ENCODE data around the gene ADAM22. TPM values are rescaled to one million over a fixed set of nuclear protein-coding genes. Genes with fewer than 3 reads are reported as not detected.

ADAM22 gene
- total and polyA plus RNA-seq, 4 experiments from 2014 or later = 0.21 to 7.7 (median 3.5) TPM

DNA sequence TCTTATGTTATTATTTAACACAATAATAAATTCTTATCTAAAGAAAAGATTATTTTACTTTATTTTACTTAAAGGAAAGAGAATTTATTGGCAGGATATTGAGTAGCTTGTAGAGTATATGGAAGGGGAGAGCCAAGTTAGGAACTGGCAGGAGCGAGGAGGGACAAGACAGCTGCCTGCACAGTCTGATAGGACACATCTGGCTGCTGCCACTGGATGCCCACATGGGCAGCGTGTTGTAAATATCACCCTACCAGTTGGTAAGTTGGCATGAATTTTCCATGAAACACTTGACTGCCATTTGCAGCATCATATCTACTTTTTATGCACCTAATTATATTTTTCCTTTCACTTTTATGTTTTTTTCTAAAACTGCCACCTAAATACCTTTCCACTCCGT, 266.2 kb downstream of the ADAM22 start:
- Histone ChIP-seq H3K4me3 (ENCODE audit: low read length in 2 of 2) (no peak overlapping the region), H3K4me1 (ENCODE audit: insufficient read depth, low read length) (no peaks in the 10 kb centered on the region), H3K27ac (ENCODE audit: low read depth, low read length) (no peak overlapping the region), H3K36me3 (ENCODE audit: insufficient read depth, low read length) (peaks cover 2% of the 10 kb centered on the region), H3K27me3 (ENCODE audit: insufficient read depth, low read length) (no peaks in the 10 kb centered on the region), H3K9me3 (ENCODE audit: control insufficient read depth in 1 of 2, low read length in 2 of 2) (no peaks in the 10 kb centered on the region)
- H3K4me1 Mint-ChIP-seq = peaks cover 0 to 6% (median 4%) of the 10 kb centered on the region in 4 donors
- no peaks in the 10 kb centered on the region for H3K27me3 Mint-ChIP-seq
- POLR2A ChIA-PET (ENCODE audit: partially characterized antibody) = no interaction called here
- CTCF ChIA-PET (ENCODE audit: partially characterized antibody) = no interaction called here
- DNase-seq = no peak
- H3K27ac Mint-ChIP-seq = no peak overlapping the region
- intact Hi-C loops (cut with micrococcal nuclease) = no loop called here
- peaks cover 25 to 27% of the 10 kb centered on the region in 2 donors for H3K36me3 Mint-ChIP-seq
- no peak overlapping the region for H3K4me3 Mint-ChIP-seq
- H3K9me3 Mint-ChIP-seq = peaks cover 0 to 2% (median 0%) of the 10 kb centered on the region in 8 donors

DNA sequence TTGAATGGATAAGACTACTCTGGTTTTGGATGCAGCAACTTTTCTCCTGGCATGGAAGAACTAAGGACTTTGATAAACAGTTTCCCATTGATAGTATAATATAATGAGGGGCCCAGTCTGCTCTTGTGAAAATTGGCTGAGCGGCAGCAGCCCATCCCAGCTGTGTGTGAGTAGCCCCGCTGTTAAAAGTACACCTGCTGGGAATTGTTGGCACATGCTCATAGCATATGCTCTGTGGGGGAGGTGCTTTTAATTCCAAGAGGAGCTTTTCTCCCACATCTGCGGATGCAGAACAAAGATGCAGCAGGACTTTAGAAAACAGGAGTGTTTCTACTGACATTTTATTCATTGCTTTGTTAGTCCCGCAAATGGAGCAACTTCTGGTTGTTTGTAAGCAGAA, 266.7 kb downstream of the ADAM22 start:
- intact Hi-C loops (cut with micrococcal nuclease) = no loop called here
- H3K9me3 Mint-ChIP-seq = peaks cover 0 to 2% (median 0%) of the 10 kb centered on the region in 8 donors
- H3K36me3 Mint-ChIP-seq = peaks cover 30 to 33% of the 10 kb centered on the region in 2 donors
- H3K27me3 Mint-ChIP-seq = no peaks in the 10 kb centered on the region
- ChIA-PET CTCF (ENCODE audit: partially characterized antibody) (no interaction called here), POLR2A (ENCODE audit: partially characterized antibody) (no interaction called here)
- H3K4me1 Mint-ChIP-seq = peaks cover 0 to 6% (median 4%) of the 10 kb centered on the region in 4 donors
- Histone ChIP-seq H3K36me3 (ENCODE audit: insufficient read depth, low read length) (peaks cover 5% of the 10 kb centered on the region), H3K9me3 (ENCODE audit: control insufficient read depth in 1 of 2, low read length in 2 of 2) (no peaks in the 10 kb centered on the region), H3K4me1 (ENCODE audit: insufficient read depth, low read length) (no peaks in the 10 kb centered on the region), H3K27me3 (ENCODE audit: insufficient read depth, low read length) (no peaks in the 10 kb centered on the region), H3K4me3 (ENCODE audit: low read length in 2 of 2) (no peak overlapping the region), H3K27ac (ENCODE audit: low read depth, low read length) (no peak overlapping the region)
- no peak for DNase-seq
- no peak overlapping the region for H3K27ac Mint-ChIP-seq
- no peak overlapping the region for H3K4me3 Mint-ChIP-seq

DNA sequence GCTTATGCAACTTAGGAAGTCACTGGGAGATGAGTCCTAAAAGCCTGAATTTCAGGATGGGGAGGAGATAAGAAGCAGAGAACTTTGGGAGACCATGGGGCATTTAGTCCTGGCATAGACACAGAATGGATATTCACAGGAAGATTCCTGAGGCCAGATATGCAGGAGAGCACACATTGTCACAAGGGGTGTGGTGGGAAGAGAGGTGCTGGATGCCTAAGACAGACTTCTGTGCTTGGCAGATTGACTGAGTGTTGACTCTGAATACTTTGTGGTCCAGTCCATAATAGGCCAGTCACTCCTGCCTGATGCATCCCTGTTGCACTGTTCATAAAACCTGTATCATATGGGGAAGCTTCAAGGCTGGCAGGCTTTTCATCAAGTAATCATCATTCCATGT, 267.3 kb downstream of the ADAM22 start:
- no peak overlapping the region for H3K27ac ChIP-seq (ENCODE audit: low read depth, low read length)
- intact Hi-C loops (cut with micrococcal nuclease) = no loop called here
- peak overlapping the region in 1 of 7 donors; percentile 51 for H3K27ac Mint-ChIP-seq
- H3K4me1 ChIP-seq (ENCODE audit: insufficient read depth, low read length) = no peaks in the 10 kb centered on the region
- H3K4me1 Mint-ChIP-seq = peaks cover 0 to 6% (median 4%) of the 10 kb centered on the region in 4 donors
- no peaks in the 10 kb centered on the region for H3K27me3 Mint-ChIP-seq
- peaks cover 10% of the 10 kb centered on the region for H3K36me3 ChIP-seq (ENCODE audit: insufficient read depth, low read length)
- H3K4me3 Mint-ChIP-seq = no peak overlapping the region
- H3K9me3 Mint-ChIP-seq = peaks cover 0 to 2% (median 0%) of the 10 kb centered on the region in 8 donors
- ChIA-PET POLR2A (ENCODE audit: partially characterized antibody) (no interaction called here), CTCF (ENCODE audit: partially characterized antibody) (no interaction called here)
- no peak overlapping the region for H3K4me3 ChIP-seq (ENCODE audit: low read length in 2 of 2)
- no peak for DNase-seq
- no peaks in the 10 kb centered on the region for H3K9me3 ChIP-seq (ENCODE audit: control insufficient read depth in 1 of 2, low read length in 2 of 2)
- peaks cover 35 to 38% of the 10 kb centered on the region in 2 donors for H3K36me3 Mint-ChIP-seq
- no peaks in the 10 kb centered on the region for H3K27me3 ChIP-seq (ENCODE audit: insufficient read depth, low read length)

DNA sequence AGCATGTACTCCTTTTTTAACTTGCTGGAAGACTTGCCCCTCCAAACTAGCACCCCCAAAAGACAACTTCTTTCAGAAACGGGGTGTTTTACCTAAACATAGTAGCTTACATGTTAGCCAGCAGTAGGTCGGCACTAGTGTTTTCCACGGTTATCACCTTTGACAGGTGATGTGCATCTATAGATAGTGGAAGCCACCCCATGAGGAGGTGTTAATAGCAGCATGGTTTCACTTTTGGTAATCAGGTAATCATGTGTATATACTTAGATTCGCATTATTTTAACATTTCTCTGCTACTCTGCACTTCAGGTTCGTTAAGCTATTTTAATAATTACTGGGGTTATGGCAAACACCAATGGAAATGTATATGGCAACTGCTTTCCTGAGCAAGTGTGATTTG, 268.2 kb downstream of the ADAM22 start:
- CTCF ChIA-PET (ENCODE audit: partially characterized antibody) = interaction anchor here (1.8 kb wide), 1 partner anchor 17 kb away, joined by 3 read pairs; no protein-coding TSS in a partner anchor
- intact Hi-C loops (cut with micrococcal nuclease) = loop anchor here (2.0 kb wide), 1 partner anchor 17 kb away; no protein-coding TSS in a partner anchor
- no peak overlapping the region for H3K4me3 Mint-ChIP-seq
- Histone ChIP-seq H3K4me1 (ENCODE audit: insufficient read depth, low read length) (no peaks in the 10 kb centered on the region), H3K27ac (ENCODE audit: low read depth, low read length) (no peak overlapping the region), H3K36me3 (ENCODE audit: insufficient read depth, low read length) (peaks cover 17% of the 10 kb centered on the region), H3K4me3 (ENCODE audit: low read length in 2 of 2) (no peak overlapping the region), H3K9me3 (ENCODE audit: control insufficient read depth in 1 of 2, low read length in 2 of 2) (no peaks in the 10 kb centered on the region), H3K27me3 (ENCODE audit: insufficient read depth, low read length) (no peaks in the 10 kb centered on the region)
- H3K27me3 Mint-ChIP-seq = no peaks in the 10 kb centered on the region
- no peaks in the 10 kb centered on the region for H3K9me3 Mint-ChIP-seq
- no peak for DNase-seq
- H3K27ac Mint-ChIP-seq = peak overlapping the region in 1 of 7 donors; percentile 59
- POLR2A ChIA-PET (ENCODE audit: partially characterized antibody) = interaction anchor here (1.2 kb wide), 1 partner anchor 18 kb away, joined by 4 read pairs; the partner anchor contains the start of gene SRI
- peaks cover 0 to 6% (median 4%) of the 10 kb centered on the region in 4 donors for H3K4me1 Mint-ChIP-seq
- peaks cover 42 to 44% of the 10 kb centered on the region in 2 donors for H3K36me3 Mint-ChIP-seq

DNA sequence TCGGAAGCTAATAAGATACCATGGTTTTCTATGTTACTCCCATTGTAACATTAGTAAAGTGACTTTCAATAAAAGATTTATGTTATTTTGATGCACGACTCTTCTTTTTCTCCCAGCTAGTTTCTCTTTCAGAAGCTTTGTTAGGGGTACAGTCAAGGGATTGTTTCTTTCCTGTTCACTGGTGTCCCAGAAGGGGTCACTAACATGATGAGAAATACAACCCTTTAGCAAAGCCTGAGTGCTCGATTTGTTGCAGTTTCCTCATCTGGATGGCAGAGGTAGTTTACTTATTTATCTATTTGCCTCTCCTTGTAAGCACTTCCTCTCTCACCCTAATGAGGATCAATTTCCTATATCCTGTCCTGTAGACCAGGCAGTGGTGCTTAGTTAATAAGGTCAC, 268.7 kb downstream of the ADAM22 start:
- intact Hi-C loops (cut with micrococcal nuclease) = loop anchor here (2.0 kb wide), 1 partner anchor 16 kb away; no protein-coding TSS in a partner anchor
- peaks cover 43 to 49% of the 10 kb centered on the region in 2 donors for H3K36me3 Mint-ChIP-seq
- Histone ChIP-seq H3K4me3 (ENCODE audit: low read length in 2 of 2) (no peak overlapping the region), H3K4me1 (ENCODE audit: insufficient read depth, low read length) (no peaks in the 10 kb centered on the region), H3K27me3 (ENCODE audit: insufficient read depth, low read length) (no peaks in the 10 kb centered on the region), H3K27ac (ENCODE audit: low read depth, low read length) (no peak overlapping the region), H3K9me3 (ENCODE audit: control insufficient read depth in 1 of 2, low read length in 2 of 2) (no peaks in the 10 kb centered on the region), H3K36me3 (ENCODE audit: insufficient read depth, low read length) (peaks cover 22% of the 10 kb centered on the region)
- no peak overlapping the region for H3K4me3 Mint-ChIP-seq
- CTCF ChIA-PET (ENCODE audit: partially characterized antibody) = interaction anchor here (1.8 kb wide), 1 partner anchor 18 kb away, joined by 3 read pairs; no protein-coding TSS in a partner anchor
- no peak for DNase-seq
- peak overlapping the region in 2 of 7 donors; percentile 19 to 75 for H3K27ac Mint-ChIP-seq
- POLR2A ChIA-PET (ENCODE audit: partially characterized antibody) = interaction anchor here (1.2 kb wide), 1 partner anchor 18 kb away, joined by 4 read pairs; the partner anchor contains the start of gene SRI
- H3K4me1 Mint-ChIP-seq = peaks cover 0 to 6% (median 4%) of the 10 kb centered on the region in 4 donors
- H3K27me3 Mint-ChIP-seq = no peaks in the 10 kb centered on the region
- H3K9me3 Mint-ChIP-seq = no peaks in the 10 kb centered on the region

DNA sequence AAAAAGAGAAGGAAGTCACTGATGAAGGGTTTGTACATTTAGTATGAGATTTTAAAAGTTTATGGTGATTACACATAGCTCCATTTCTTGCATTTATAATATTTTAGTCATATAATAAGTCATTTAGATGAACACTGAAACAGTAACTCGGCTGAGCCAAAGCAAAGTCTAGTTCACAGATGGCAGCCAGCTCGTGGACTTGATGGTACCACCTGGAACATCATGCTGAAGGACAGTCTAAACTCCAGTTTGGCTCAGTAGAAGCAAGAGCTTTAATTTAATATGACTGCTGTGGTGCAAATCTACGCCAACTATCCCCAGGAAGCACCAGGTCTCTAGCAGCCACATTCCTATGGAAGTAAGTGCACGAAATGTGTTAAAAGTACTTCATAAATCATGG, 269.4 kb downstream of the ADAM22 start:
- Histone ChIP-seq H3K9me3 (ENCODE audit: control insufficient read depth in 1 of 2, low read length in 2 of 2) (no peaks in the 10 kb centered on the region), H3K4me1 (ENCODE audit: insufficient read depth, low read length) (no peaks in the 10 kb centered on the region), H3K27me3 (ENCODE audit: insufficient read depth, low read length) (no peaks in the 10 kb centered on the region), H3K27ac (ENCODE audit: low read depth, low read length) (no peak overlapping the region), H3K36me3 (ENCODE audit: insufficient read depth, low read length) (peaks cover 28% of the 10 kb centered on the region), H3K4me3 (ENCODE audit: low read length in 2 of 2) (no peak overlapping the region)
- peaks cover 0 to 6% (median 4%) of the 10 kb centered on the region in 4 donors for H3K4me1 Mint-ChIP-seq
- ChIA-PET CTCF (ENCODE audit: partially characterized antibody) (interaction anchor here (1.8 kb wide), 1 partner anchor 18 kb away, joined by 3 read pairs; no protein-coding TSS in a partner anchor), POLR2A (ENCODE audit: partially characterized antibody) (interaction anchor here (1.0 to 1.2 kb wide), 2 partner anchors 15 to 17 kb away, joined by 3 to 4 read pairs; partner anchors contain the start of gene SRI)
- intact Hi-C loops (cut with micrococcal nuclease) = loop anchor here (2.0 kb wide), 1 partner anchor 15 kb away; no protein-coding TSS in a partner anchor
- no peaks in the 10 kb centered on the region for H3K27me3 Mint-ChIP-seq
- no peaks in the 10 kb centered on the region for H3K9me3 Mint-ChIP-seq
- H3K27ac Mint-ChIP-seq = peak overlapping the region in 2 of 7 donors; percentile 24 to 68
- peaks cover 40 to 55% of the 10 kb centered on the region in 2 donors for H3K36me3 Mint-ChIP-seq
- no peak for DNase-seq
- no peak overlapping the region for H3K4me3 Mint-ChIP-seq

DNA sequence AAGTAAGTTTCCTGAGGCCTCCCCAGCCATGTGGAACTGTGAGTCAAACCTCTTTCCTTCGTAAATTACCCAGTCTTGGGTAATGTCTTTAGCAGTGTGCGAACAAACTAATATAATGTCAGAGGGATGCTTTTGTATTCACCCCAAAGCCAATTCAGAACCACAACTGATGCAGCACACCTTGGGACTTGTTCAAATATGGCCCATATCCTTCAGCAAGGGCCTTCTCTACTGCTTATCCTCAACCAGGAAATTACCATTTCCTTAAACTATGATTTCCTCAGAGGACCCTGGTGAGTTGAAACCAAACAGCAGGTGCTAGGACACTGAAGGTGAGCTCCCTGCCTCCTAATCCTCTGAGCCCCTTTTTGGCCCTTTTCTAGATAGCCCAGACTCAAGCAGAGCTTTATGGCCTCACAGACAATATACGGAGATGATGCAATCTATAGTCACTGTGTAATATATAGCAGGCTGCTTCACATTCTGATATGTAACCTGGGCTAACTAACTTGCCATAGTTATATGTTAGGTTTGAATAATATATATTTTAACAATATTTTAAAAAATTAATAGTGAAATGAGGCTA, 270.6 kb downstream of the ADAM22 start:
- Histone ChIP-seq H3K4me1 (ENCODE audit: insufficient read depth, low read length) (no peaks in the 10 kb centered on the region), H3K27ac (ENCODE audit: low read depth, low read length) (no peak overlapping the region), H3K4me3 (ENCODE audit: low read length in 2 of 2) (no peak overlapping the region), H3K27me3 (ENCODE audit: insufficient read depth, low read length) (no peaks in the 10 kb centered on the region), H3K36me3 (ENCODE audit: insufficient read depth, low read length) (peaks cover 36% of the 10 kb centered on the region), H3K9me3 (ENCODE audit: control insufficient read depth in 1 of 2, low read length in 2 of 2) (no peaks in the 10 kb centered on the region)
- CTCF ChIA-PET (ENCODE audit: partially characterized antibody) = no interaction called here
- Mint-ChIP-seq H3K4me3 (no peak overlapping the region), H3K36me3 (peaks cover 46 to 64% of the 10 kb centered on the region in 2 donors), H3K9me3 (no peaks in the 10 kb centered on the region), H3K27me3 (no peaks in the 10 kb centered on the region), H3K27ac (peak overlapping the region in 2 of 7 donors; percentile 48), H3K4me1 (peaks cover 0 to 6% (median 4%) of the 10 kb centered on the region in 4 donors)
- intact Hi-C loops (cut with micrococcal nuclease) = no loop called here
- POLR2A ChIA-PET (ENCODE audit: partially characterized antibody) = no interaction called here
- DNase-seq = no peak

Measured in CD4-positive, alpha-beta memory T cell (primary cell).